SK-N-MC (cell line): ENCODE data around the gene TBC1D22B.

Source experiments
- EZH2 ChIP-seq: fragments of 200-600 bp; sonication (generic); IDR thresholded peaks from one replicate; pipeline ENCODE4 v1.6.1; 2017; ENCODE audit warnings: antibody characterized with exemption
- POLR2AphosphoS5 ChIP-seq: IDR thresholded peaks from 2 replicates; pipeline ENCODE4 v1.6.1; 2012; ENCODE audit warnings: mild to moderate bottlenecking, low read depth, low read length, borderline replicate concordance

DNA sequence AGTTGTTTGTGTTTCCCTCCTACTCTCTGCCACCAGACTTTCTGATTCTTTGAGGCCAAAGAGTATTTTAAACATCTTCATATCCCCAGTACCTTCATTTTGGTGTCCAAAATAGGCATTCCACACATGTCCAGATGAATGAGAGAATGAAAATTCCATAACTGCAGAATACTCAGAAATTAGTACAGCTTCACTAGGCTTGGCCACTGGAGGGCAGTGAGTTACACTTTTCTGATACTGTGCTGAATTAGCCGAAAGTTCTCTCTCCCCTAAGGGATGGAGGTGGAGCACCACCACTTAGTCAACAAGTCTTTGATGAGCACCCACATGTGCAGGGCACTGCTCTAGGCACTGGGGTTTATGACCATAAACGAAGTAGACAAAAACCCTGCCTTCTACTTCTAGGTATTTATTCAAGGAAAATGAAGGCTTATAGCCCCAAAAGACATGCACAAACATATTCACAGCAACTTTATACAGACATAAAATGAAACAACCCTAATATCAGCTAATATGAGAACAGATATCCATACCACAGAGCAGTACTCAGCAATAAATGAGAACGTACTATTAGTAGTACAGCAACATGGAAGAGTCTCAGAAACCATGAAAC, 46.4 kb downstream of the TBC1D22B start:
- TF ChIP-seq POLR2AphosphoS5, result no peak
- TF ChIP-seq EZH2, result no peak
